Stimulated activated CD4-positive, alpha-beta T cell treated with anti-CD3 and anti-CD28 coated beads, Interleukin-12 subunit alpha, Interleukin-12 subunit beta, amount 100 ng/mL, for 48 hours (primary cell): Measurements from ENCODE around the gene ZNF804B.

Experiments used
- DNase-seq, 3 donors: peaks; one replicate each; pipeline ENCODE4 v3.0.0-alpha.2; 2020; ENCODE audit warnings: low read depth in 2 of 3, low spot score in 1 of 3

ZNF804B gene

GRCh38 chr7:89259085-89259484 lies 499.6 kb downstream of the ZNF804B start:
- DNase-seq, result no peak

- no peak for DNase-seq
Observed at GRCh38 chr7:89264126-89264525, 504.6 kb downstream of the ZNF804B start.

GRCh38 chr7:89265631-89266030 lies 506.1 kb downstream of the ZNF804B start:
- DNase-seq, result no peak

GRCh38 chr7:89283302-89283701 lies 523.8 kb downstream of the ZNF804B start:
- no peak for DNase-seq

GRCh38 chr7:89308535-89308934 lies 549.0 kb downstream of the ZNF804B start:
- DNase-seq, result no peak

GRCh38 chr7:89311886-89312285 lies 552.4 kb downstream of the ZNF804B start:
- DNase-seq, result no peak

GRCh38 chr7:89312551-89312950 lies 553.1 kb downstream of the ZNF804B start:
- no peak for DNase-seq

GRCh38 chr7:89316584-89317251 lies 557.2 kb downstream of the ZNF804B start:
- DNase-seq, result no peak

GRCh38 chr7:89332026-89332425 lies 572.5 kb downstream of the ZNF804B start:
- DNase-seq, result no peak

GRCh38 chr7:89334797-89335196 lies 575.3 kb downstream of the ZNF804B start:
- no peak for DNase-seq

GRCh38 chr7:89335490-89335889 lies 576.0 kb downstream of the ZNF804B start:
- no peak for DNase-seq

- no peak for DNase-seq
Observed at GRCh38 chr7:89336121-89336520, 576.6 kb downstream of the ZNF804B start.

- no peak for DNase-seq
Observed at GRCh38 chr7:89339748-89340147, 580.2 kb downstream of the ZNF804B start.

GRCh38 chr7:89357121-89357520 lies 597.6 kb downstream of the ZNF804B start:
- no peak for DNase-seq

GRCh38 chr7:89377219-89377618 lies 617.7 kb downstream of the ZNF804B start:
- no peak for DNase-seq

- no peak for DNase-seq
Observed at GRCh38 chr7:89385411-89385810, 625.9 kb downstream of the ZNF804B start.
